Measurements from ENCODE around the gene C2orf42.
"Not testable (repeated sequence)": the region's sequence is repeated elsewhere in the genome, so short reads cannot be mapped to it uniquely, and the experiment has no call there.

C2orf42 gene

DNA sequence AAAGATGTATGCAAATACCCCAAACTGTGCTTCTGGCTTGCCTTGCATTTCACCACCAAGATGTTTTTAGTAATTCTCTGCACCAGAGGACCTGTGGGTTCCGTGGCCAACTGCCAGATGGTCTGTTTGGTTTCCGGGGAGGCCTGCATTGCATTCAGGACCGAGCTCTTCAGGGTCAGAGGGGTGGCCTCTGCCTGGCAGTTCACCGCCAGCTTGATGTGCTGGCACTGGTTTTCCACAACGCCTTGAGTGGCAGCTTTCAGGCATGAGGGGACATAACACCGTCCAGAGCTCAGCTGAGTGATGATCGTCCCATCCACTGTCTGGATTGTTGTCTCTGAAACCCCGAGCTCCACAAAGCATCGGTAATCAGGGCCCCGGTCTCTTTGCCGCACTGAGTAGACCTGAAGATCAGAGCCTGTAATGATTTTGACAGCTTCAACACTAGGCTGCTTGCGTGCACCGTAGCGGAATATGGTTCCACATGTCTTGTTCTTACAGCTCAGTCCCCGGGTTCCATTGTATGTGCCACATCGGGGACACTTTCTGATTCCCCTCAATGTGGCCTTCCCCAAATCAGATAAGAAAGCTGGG is 9.4 kb downstream of the C2orf42 start:
- TF ChIP-seq, protein P1, sequence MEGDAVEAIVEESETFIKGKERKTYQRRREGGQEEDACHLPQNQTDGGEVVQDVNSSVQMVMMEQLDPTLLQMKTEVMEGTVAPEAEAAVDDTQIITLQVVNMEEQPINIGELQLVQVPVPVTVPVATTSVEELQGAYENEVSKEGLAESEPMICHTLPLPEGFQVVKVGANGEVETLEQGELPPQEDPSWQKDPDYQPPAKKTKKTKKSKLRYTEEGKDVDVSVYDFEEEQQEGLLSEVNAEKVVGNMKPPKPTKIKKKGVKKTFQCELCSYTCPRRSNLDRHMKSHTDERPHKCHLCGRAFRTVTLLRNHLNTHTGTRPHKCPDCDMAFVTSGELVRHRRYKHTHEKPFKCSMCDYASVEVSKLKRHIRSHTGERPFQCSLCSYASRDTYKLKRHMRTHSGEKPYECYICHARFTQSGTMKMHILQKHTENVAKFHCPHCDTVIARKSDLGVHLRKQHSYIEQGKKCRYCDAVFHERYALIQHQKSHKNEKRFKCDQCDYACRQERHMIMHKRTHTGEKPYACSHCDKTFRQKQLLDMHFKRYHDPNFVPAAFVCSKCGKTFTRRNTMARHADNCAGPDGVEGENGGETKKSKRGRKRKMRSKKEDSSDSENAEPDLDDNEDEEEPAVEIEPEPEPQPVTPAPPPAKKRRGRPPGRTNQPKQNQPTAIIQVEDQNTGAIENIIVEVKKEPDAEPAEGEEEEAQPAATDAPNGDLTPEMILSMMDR (IDR thresholded peaks at IDR 0.05; ENCODE audit: insufficient read depth, low read depth, low read length, missing control alignments): no peak
- DNase-seq (ENCODE audit: low read depth): peak; percentile 90
- peak overlapping the region; percentile 29 for H3K4me3 ChIP-seq (ENCODE audit: low read depth, low read length)

DNA sequence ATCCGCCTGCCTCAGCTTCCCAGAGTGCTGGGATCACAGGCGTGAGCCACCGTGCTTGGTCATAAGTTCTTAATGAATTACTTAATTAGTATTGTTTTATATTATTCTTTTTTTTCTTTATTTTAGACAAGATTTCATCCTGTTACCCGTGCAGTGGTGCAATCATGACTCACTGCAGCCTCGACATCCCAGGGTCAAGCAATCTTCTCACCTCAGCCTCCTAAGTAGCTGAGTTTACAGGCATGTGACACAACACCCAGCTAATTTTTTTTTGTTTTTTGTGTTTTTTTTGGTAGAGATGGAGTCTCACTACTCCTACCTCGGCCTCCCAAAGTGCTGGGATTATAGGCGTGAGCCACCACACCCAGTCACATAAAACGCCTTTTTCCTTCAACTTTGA is 17.3 kb downstream of the C2orf42 start:
- TF ChIP-seq, protein P1 (IDR thresholded peaks at IDR 0.05; ENCODE audit: insufficient read depth, low read depth, low read length, missing control alignments): no peak
- H3K4me3 ChIP-seq (ENCODE audit: low read depth, low read length): no peak overlapping the region
- no peak for DNase-seq (ENCODE audit: low read depth)

DNA sequence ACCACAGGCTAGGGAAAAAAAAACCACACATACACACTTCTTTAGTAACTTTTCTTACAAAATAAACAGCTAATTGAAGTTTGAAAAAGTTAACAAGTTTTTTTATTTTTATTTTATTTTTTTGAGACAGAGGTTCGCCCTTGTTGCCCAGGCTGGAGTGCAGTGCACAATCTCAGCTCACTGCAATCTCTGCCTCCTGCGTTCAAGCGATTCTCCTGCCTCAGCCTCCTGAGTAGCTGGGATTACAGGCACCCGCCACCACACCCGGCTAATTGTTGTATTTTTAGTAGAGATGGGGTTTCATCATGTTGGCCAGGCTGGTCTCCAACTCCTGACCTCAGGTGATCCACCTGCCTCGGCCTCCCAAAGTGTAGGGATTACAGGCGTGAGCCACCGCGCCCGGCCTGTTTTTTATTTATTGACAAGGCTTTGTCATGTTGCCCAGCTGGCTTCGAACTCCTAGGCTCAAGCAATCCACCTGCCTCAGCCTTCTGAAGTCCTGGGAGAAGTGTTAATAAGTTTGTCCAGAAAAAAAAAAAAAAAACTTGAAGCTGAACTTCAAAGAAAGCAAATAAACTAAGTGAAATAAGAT is 21.1 kb downstream of the C2orf42 start:
- DNase-seq (ENCODE audit: low read depth); H3K4me3 ChIP-seq (ENCODE audit: low read depth, low read length): not testable (repeated sequence)

DNA sequence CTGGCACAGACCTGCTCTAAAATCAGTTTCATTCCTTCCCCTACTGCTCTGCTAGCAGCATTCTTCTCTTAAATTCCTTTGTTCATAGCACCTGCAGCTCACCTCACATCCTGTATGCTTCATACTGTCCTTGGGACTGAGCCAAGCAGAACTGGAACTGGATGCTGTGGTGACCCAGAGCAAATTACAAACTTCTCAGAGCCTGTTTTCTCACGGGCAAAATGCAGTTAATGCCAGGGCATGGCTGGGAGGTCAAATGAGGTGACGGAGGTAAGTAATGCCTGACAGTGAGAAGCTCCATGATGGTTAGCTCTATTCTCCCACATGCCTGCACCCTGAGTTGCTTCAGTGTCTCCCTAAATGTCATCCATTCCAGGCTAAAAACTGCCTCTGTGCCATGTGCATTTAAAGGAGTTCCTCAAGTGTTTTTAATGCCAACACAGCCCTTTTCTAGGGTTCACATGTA is 29.7 kb downstream of the C2orf42 start:
- 0 out of 2 replicates have a peak overlapping the region, but pooled peaks have one; percentile 4 for H3K4me3 ChIP-seq (ENCODE audit: low read depth, low read length)
- TF ChIP-seq, protein P1 (IDR thresholded peaks at IDR 0.05; ENCODE audit: insufficient read depth, low read depth, low read length, missing control alignments): no peak
- peak; percentile 94 for DNase-seq (ENCODE audit: low read depth)

DNA sequence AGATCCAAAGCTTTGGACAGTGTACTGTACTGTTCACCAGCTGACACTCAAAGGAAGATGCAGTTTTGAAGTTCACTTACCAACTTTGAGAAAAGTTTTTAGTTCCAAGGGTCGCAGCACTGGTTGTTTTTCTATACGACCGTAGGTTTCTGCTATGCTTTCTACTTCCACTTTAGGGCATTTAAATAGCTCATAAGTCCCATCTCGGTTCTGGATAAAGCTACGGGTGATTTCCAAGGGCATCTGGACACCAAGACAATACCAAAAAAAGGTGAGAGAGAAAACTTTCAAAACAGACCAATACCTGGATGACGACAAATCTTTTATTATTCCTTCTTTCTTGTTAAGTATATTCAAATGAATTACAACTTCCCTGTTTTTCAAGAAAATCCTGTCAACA is 30.3 kb downstream of the C2orf42 start:
- TF ChIP-seq, protein P1 (IDR thresholded peaks at IDR 0.05; ENCODE audit: insufficient read depth, low read depth, low read length, missing control alignments): no peak
- no peak for DNase-seq (ENCODE audit: low read depth)
- no peak overlapping the region for H3K4me3 ChIP-seq (ENCODE audit: low read depth, low read length)

DNA sequence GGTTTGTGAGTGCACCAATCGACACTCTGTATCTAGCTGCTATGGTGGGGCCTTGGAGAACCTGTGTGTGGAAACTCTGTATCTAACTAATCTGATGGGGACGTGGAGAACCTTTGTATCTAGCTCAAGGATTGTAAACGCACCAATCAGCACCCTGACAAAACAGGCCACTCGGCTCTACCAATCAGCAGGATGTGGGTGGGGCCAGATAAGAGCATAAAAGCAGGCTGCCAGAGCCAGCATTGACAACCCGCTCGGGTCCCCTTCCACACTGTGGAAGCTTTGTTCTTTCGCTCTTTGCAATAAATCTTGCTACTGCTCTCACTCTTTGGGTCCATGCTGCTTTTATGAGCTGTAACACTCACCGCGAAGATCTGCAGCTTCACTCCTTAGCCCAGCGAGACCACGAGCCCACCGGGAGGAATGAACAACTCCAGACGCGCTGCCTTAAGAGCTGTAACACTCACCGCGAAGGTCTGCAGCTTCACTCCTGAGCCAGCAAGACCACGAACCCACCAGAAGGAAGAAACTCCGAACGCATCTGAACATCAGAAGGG is 41.6 kb downstream of the C2orf42 start:
- H3K4me3 ChIP-seq (ENCODE audit: low read depth, low read length); DNase-seq (ENCODE audit: low read depth): not testable (repeated sequence)

DNA sequence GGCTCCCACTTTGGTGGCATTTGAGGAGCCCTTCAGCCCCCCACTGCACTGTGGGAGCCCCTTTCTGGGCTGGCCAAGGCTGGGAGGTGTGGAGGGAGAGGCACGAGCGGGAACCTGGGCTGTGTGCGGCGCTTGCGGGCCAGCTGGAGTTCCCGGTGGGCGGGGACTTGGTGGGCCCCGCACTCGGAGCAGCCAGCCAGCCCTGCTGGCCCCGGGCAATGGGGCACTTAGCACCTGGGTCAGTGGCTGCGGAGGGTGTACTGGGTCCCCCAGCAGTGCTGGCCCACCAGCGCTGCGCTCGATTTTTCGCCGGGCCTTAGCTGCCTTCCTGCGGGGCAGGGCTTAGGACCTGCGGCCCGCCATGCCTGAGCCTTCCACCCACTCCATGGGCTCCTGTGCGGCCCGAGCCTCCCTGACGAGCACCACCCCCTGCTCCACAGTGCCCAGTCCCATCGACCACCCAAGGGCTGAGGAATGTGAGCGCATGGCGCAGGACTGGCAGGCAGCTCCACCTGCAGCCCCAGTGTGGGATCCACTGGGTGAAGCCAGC is 42.5 kb downstream of the C2orf42 start:
- not testable (repeated sequence) for H3K4me3 ChIP-seq (ENCODE audit: low read depth, low read length); DNase-seq (ENCODE audit: low read depth)

DNA sequence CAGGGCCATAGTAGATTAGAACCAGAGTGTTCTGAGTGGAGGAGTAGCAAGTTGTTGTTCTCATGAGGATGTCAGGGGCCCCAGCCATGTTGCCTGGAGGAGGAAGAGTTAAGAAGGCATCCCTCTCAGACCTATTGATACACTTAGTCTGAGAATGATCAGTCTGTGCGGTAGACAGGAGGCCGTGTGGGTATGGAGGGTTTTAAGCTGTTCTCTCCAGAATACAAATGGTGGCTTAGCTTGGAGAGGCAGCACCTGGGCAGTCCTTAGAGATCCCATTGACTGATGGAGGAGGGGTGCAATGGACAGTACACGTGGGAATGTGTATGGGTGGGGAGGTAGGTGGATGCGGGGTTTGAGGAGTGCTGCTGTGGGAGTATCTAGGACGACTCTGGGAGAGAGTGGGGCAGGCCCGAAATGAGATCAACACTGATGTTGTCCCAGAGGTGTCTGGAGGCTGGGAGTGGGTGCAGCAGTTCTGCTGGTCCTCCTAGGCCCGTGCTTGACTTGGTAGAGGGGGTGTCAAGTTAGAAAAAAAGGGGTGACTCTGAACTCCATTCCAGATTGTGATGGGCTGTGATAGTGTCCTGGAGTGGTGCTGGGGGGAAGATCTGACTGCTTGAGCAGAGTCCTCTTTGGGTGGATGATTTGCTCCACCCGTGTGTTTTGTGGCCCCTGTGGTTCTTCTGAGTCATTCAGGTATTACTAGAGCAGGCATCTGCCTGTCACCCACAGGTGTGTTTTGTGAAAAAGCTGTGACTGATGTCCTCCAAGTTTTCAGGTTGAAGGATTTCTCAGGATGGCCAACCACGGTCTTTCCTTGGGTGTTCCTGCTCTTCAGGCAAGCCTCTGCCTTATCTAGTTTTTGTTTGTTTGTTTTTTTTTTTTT is 44.7 kb downstream of the C2orf42 start:
- DNase-seq (ENCODE audit: low read depth): peak; percentile 66
- TF ChIP-seq, protein P1 (IDR thresholded peaks at IDR 0.05; ENCODE audit: insufficient read depth, low read depth, low read length, missing control alignments): no peak
- no peak overlapping the region for H3K4me3 ChIP-seq (ENCODE audit: low read depth, low read length)
